ENCODE measurements around the gene LILRA5.
"Not testable (repeated sequence)": the region's sequence is repeated elsewhere in the genome, so short reads cannot be mapped to it uniquely, and the experiment has no call there.

The LILRA5 gene

GRCh38 chr19:54312436-54313377, at the start of gene LILRA5:
Gene LILRA5 (minus strand): TSS chr19:54313166. CDS start chr19:54313019, 147 bp downstream.
- no peak for DNase-seq (ENCODE audit: low spot score)

- DNase-seq (ENCODE audit: low spot score): not testable (repeated sequence)
Observed at GRCh38 chr19:54361680-54362422, 48.9 kb upstream of the LILRA5 start.

DNA sequence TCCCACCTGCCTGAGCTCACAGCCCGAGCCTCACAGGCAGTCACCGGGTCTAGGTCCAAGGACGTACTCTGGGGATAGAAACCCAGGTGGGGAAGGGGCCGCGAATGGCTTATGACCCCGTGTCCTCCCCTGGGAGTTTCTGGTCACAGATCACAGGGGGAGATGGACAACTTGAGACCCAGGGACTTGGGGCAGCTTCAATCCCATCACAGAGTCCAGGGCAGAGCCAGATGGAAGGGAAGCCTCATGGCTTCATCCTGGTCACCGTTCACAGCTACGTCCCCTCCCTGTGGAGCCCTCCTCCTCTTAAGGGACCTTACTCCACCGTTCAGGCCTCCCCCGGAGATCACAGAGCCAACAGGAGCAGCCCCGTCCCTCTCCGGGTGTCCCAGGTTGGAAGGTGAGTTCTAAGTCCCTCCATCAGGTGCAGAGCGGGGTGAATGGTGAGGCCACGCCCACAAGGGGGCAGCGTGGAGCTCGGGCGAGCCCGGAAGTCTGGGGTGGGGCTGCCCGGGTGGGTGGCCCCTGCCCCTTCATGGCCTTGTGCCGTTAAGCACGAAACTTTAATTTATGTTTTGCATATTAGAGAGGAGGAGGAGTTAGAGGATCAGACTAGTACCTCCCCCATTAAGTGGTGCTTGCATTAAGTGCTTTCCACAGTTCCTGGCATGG, 46.3 kb upstream of the LILRA5 start:
- DNase-seq (ENCODE audit: low spot score): not testable (repeated sequence)

DNA sequence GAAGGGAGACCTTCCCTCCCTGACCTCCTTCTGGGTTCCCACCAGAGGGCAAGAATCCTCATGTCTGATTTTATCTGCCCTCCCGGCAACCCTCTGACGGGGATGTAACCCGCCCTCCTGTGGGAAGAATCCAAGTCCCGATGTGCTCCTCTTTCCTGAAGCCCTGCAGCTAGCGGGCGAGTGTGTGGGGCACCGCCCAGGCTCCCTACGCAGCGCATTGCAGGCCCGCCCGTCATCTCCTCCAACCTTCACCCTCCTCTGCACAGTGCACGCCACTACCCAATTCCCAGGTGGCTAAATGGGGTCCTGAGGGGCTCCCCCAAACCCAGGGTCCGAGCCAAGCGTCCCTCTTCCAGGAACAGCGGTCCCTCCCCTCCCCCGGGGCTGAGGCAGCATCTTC, 44.4 kb upstream of the LILRA5 start:
- DNase-seq (ENCODE audit: low spot score): no peak

- DNase-seq (ENCODE audit: low spot score): no peak
Observed at GRCh38 chr19:54356444-54357056, 43.6 kb upstream of the LILRA5 start.

DNA sequence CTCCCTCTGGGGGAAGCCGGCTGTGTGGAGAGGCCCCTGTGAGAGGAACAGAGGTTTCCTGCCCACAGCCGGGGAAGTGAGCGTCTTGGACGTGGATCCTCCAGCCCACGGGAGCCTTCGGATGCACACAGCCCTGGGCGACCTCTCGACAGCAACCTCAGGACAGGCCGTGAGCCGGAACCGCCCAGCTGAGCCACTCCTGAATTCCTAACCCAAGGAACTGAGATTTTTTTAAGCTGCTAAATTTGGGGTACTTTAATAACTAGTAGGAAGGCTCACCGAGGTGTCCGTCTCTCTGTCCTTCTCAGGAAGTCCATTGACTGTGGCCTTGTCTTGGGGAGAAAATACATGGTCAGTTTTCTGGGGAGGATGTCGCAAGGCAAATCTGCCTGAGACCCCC, 42.7 kb upstream of the LILRA5 start:
- DNase-seq (ENCODE audit: low spot score): no peak

DNA sequence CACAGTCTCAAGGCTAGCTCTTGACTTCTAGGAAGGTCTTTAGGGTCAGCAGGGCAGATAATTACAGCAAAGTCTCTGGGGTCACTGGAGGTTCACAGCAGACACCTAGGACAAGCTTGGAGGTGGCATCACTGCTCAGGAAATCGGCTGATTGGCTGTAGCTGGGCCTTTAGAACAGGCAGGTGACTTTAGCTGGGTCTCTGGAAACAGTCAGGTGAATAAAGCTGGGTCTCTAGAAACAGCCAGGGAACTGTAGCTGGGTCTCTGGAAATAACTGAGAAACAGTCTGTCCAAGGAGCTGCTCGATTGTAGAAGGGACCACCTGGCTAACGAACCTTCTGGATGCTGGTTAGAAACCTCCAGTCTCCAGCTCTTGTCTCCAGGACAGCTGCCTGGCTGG, 41.8 kb upstream of the LILRA5 start:
- DNase-seq (ENCODE audit: low spot score): no peak

DNA sequence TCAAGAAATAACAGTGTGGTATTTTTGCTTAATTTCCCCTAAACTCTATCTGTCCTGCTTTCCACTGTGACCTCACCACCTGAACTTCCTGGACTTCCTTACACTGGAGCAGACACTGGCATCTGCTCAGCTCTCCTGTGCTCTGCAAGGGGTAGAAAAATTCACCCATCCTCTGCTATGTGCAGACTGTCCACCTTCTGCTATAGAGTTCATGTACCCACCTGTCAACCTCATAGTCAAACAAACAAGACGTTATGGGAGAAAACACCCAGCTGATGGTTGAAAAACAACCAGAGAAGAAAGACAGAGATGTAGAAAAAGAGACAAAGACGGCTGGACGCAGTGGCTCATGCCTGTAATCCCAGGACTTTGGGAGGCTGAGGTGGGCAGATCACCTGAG, 39.6 kb upstream of the LILRA5 start:
- DNase-seq (ENCODE audit: low spot score): no peak

DNA sequence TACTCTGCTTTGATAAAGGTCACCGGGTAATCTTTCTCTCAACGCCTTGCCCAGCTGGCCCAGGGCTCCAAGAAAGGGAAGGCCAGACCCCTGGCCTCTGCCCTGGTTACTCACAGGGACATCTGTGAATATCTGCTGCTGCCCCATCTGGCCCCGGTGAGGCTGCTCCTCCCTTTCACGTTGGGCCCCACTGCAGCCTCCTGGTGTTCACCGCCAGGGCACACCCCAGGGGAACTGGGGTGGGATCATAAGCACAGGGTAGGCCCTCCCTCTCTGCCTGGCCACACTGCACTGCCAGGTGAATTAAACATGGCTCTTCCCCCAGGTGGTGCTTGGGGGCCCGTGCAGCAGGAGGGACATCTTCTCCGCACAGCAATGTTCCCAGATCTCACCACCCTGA, 39.1 kb upstream of the LILRA5 start:
- DNase-seq (ENCODE audit: low spot score): no peak

DNA sequence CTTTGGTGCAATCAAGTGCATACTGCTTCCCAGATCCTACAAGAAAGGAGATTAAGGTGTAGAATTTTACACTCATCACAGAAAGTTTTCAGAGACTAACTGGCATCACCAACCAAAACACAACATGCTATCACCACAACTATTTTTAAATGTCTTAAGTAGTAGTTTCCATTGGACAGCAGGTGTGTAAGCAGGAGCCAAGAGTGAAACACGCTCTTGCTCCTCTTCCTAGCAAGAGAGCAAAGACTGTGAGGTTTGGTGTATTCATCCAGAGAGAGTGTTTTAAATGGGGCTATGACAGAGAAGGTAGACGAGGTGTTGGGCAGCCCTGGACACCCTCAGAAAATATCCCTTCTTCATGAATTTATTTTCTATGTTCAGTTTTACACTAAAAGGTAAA, 38.5 kb upstream of the LILRA5 start:
- no peak for DNase-seq (ENCODE audit: low spot score)

DNA sequence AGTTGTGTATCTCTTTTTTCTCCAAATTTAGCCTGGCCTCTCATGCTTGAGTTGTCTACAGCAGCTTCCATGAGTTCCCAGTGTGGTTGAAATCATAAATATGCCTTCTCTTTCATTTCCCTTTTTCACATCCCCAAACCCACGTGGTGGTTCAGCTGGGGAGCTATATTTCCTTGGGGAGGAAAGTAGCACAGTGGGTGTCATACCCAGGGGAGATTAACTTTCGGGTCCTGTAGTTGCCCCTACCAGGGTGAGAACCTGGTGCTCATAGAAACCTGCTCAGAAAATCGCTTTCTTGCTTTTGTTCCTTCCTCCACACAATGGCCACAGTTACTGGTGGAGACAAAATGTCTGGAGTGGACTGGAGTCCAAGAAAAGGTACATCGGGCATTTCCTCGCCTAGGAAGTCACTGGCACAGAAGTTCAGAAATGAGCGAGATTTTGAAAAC, 33.0 kb upstream of the LILRA5 start:
- DNase-seq (ENCODE audit: low spot score): no peak

GRCh38 chr19:54343868-54344267, 30.9 kb upstream of the LILRA5 start:
- DNase-seq (ENCODE audit: low spot score): no peak

DNA sequence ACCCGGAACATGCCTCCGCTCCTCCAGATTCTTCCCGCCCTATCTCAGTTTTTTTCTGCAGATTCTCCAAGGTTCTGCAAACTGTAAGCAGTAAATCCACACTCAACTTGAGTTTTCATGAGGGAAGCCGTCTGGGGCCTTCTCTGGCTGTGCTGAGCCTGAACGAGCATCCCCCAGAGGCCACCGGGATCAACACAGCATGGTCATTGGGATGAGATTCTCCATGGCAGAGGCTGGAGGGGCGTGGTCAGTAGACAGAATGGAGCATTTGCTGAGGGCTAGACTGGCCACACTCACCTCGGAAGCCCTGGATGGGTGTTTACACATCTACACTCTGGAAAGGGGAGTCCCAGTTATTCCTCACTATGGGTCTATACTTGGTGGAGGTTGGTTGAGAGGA, 28.3 kb upstream of the LILRA5 start:
- DNase-seq (ENCODE audit: low spot score): no peak

- DNase-seq (ENCODE audit: low spot score): no peak
Observed at GRCh38 chr19:54339646-54340358, 26.8 kb upstream of the LILRA5 start.

GRCh38 chr19:54338521-54338920, 25.6 kb upstream of the LILRA5 start:
- DNase-seq (ENCODE audit: low spot score): no peak

DNA sequence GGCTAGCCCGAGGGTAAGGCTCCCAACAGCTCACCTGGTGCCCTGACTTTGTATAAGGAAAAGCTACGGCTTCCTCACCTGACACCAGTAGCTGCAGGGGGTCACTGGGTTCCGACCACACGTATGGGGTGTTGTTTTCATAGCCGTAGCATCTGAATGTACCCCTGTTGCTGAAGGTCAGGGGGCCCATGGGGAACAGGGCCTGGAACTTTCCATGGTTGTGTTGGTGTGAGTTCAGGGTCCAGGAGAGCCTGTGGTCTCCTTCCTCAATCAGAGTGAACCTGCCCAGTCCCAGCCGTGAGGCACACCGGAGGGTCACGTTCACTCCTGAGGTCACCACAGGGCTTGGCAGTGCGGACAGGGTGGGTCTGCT, 24.9 kb upstream of the LILRA5 start:
- DNase-seq (ENCODE audit: low spot score): no peak

DNA sequence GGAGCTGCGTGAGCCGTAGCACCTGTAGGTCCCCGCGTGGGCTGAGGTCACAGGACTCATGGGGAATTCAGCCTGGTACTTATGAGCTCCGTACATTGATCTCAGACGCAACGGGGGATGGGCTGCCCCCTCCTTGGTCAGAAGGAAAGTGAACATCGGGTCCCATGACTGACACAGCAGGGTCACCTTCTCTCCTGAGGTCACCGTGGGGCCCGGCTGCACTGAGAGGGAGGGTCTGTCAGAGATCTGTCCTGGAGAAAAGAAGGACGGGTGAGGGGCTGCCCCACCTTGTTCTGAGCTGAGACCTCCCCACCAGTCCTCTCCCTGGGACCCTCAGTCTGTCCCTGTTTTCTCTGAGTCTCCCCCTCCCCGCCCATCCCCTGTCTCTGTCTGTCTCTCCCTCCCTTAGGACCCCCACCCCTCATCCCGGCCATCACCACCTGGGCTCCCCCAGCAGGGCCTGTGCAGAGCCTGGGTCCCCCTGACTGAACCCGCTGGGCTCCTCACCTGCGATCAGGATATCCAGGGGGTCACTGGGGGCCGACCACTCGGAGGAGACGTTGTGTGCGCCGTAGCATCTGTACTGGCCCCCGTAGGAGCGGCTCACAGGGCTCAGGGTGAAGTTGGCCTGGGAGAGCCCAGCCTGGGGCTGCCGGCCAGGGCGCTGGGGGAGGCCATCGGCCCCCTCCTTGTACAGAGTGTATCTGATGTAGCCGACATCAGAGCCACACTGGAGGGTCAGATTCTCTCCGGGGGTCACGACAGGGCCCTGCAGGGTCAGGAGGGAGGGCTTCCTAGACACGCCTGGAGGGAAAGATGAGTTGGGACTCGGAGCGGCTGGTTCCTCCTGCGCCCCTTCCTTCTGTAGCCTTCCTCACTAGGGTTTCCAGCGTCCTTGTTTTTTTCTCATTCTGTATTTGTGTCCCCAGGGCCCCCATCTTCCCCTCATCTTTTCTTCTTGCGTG, 24.2 kb upstream of the LILRA5 start:
- DNase-seq (ENCODE audit: low spot score): no peak

GRCh38 chr19:54335979-54336892, 23.3 kb upstream of the LILRA5 start:
- no peak for DNase-seq (ENCODE audit: low spot score)

- DNase-seq (ENCODE audit: low spot score): no peak
Observed at GRCh38 chr19:54335164-54335563, 22.2 kb upstream of the LILRA5 start.
